ENCODE measurements around the gene KCNIP3.

Gene KCNIP3

DNA sequence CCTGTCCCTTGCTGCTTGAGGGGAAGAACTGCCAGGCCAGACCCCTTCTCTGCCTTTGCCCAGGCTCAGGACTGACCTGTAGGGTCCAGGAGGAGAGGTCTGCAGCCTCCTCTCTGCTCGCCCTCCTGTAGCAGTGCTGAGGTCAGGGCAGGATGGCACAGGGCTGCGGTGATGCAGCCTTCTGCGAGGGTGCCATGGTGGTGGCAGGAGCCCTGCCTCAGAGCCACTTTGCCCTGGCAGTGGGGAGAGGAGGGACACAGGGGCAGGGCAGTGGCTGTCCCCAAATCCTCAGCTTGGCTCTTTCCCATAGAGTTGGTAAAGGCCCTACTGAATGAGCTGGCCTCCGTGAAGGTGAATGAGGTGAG, 22.0 kb upstream of the KCNIP3 start:
- no peak for DNase-seq (ENCODE audit: low read depth)

DNA sequence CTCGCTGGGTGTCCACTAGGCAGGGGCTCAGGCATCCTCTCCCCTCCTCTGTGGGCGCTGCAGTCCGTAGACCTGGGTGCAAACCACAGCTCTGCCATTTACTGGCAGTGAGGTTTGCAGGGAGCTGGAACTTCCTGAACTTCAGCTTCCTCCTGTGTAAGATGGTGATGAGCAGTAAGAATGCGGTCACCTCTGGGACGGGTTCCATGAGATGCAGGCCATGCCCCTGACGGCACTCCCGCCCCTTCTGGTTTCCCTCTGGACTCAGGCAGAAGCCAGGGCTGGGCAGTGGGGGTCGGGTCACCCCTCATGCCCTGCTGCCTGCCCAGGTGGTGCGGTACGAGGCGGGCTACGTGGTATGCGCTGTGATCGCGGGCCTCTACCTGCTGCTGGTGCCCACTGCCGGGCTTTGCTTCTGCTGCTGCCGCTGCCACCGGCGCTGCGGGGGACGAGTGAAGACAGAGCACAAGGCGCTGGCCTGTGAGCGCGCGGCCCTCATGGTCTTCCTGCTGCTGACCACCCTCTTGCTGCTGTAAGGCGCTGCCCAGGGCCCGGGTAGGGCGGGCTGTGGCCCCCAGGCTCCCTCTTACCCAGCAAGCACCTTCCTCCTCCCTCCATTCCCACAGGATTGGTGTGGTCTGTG, 21.4 kb upstream of the KCNIP3 start:
- DNase-seq (ENCODE audit: low read depth) = no peak

DNA sequence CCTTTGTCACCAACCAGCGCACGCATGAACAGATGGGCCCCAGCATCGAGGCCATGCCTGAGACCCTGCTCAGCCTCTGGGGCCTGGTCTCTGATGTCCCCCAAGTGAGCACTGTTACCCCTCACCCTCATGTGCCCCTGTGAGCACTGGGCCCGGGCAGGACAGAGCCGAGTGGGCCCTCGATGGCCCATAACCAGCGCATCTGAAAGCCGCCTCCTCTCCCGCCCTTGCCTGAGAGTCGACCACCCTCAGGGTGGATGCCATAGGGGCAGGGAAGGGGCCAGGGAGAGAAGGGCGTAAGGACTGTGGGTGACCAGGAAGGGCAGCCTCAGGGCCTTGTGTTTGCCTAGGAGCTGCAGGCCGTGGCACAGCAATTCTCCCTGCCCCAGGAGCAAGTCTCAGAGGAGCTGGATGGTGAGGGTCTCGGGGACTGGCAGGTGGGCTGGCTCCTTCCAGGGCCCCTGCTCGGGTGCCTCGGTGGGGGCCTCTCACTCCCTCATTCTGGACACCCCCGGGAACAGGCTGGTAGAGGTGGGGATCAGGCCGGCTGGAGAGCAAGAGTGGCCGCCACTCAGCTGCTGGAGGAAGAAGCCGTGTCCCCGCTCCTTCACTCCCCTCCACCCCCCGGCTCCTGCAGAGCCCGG, 20.8 kb upstream of the KCNIP3 start:
- DNase-seq (ENCODE audit: low read depth) = no peak

DNA sequence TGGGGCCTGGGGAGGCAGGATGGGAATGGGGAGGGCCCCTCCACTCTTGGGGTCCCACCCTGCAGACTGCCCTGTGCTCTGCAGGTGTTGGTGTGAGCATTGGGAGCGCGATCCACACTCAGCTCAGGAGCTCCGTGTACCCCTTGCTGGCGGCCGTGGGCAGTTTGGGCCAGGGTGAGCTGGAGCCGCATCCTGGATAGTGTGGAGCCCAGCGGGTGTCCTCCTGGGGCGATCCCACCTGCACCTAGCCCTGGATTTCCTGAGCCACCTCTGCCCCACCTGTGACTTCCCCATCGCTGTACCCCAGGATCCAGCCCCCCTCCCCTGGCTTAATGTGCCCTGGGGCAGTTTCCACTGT, 20.3 kb upstream of the KCNIP3 start:
- no peak for DNase-seq (ENCODE audit: low read depth)

DNA sequence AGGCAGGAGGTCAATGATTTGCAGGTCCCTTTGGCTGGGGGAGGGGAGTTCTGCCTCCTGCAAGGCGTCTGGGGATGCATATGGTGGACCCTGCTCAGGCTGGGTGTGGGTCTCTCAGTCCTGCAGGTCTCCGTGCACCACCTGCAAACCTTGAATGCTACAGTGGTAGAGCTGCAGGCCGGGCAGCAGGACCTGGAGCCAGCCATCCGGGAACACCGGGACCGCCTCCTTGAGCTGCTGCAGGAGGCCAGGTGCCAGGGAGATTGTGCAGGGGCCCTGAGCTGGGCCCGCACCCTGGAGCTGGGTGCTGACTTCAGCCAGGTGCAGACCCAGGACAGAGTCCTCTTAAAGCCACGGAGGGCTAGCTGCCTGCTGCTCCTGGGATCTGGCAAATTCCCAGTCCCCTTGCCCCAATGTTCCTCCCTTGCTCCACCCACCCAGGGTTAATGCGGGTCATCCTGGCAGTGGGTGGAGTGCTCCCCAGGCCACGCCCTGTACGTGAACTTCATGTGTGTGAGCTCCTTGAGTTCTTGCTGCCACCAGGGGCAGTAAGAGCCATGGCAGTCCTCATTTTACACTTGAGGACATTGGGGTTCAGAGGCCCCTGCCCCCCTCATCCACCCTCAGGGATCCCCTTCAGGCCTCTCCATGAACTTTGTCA, 19.8 kb upstream of the KCNIP3 start:
- no peak for DNase-seq (ENCODE audit: low read depth)

DNA sequence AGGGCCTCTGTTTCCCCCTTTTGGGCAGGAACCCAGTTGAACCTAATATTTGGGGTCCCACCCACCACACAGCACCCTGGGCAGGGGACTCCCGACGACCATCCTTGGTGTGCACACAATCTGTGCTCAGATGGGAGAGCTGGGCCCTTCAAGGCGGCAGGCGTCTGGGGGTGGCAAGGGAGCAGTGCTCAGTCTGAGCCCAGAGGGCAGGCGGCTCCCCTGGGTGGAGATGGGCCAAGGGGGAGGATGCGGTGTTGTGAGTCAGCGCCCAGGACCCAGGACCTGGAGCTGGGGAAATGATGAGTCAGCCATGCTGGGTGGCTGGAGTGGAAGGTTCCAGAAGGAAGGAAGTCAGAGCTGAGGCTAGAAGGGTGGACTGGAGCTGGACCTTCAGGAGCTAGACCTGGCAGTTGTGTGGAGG, 19.1 kb upstream of the KCNIP3 start:
- DNase-seq (ENCODE audit: low read depth) = no peak

DNA sequence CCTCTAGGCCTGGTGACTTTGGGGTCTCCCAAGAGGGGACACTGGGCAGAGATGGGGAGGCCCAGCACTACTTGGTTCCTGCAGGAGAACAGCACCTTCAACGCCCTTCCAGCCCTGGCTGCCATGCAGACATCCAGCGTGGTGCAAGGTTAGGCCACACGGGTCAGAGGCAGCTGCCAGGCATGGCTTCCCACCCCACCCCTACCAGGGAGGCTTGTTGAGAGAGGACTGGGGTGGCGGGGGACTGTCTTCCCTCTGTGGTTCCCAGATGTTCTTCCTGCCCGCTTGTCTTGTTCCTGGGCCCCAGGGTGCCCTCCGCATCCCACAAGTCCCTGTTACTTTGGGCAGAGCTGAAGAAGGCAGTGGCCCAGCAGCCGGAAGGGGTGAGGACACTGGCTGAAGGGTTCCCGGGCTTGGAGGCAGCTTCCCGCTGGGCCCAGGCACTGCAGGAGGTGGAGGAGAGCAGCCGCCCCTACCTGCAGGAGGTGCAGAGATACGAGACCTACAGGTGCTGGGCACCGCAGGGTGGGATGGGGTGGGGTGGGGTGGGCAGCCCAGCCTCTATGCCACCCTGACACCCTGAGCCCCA, 18.4 kb upstream of the KCNIP3 start:
- no peak for DNase-seq (ENCODE audit: low read depth)

DNA sequence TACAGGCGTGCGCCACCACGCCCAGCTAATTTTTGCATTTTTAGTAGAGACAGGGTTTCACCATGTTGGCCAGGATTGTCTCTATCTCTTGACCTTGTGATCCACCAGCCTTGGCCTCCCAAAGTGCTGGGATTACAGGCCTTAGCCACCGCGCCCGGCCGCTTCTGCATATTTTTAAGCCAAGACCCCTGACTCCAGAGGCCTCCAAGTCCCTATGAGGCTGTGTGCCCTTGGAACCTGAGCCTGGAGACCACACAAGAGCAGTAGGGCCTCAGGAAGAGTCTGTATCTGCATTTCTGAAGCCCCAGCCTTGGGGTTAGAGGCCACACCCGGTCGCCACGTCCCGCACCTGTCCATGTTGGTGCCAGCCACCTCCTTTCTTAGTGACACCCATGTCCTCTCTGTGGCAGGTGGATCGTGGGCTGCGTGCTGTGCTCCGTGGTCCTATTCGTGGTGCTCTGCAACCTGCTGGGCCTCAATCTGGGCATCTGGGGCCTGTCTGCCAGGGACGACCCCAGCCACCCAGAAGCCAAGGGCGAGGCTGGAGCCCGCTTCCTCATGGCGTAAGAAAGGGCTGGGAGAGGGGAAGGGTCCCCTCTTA, 17.6 kb upstream of the KCNIP3 start:
- DNase-seq (ENCODE audit: low read depth) = no peak

DNA sequence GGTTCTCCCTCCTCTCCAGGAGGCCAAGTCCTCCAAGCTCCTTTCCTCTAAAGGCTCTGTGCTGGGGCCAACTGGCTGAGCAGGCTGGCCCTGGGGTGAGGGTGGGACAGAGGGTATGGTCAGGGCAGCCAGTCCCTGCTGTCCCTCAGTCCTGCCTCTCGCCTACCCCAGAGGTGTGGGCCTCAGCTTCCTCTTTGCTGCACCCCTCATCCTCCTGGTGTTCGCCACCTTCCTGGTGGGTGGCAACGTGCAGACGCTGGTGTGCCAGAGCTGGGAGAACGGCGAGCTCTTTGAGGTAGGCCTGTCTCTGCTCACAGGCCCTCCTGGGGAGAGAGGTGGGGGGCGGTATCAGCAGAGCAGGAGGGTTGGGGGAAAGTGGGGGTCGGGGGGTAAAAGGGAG, 16.1 kb upstream of the KCNIP3 start:
- no peak for DNase-seq (ENCODE audit: low read depth)

DNA sequence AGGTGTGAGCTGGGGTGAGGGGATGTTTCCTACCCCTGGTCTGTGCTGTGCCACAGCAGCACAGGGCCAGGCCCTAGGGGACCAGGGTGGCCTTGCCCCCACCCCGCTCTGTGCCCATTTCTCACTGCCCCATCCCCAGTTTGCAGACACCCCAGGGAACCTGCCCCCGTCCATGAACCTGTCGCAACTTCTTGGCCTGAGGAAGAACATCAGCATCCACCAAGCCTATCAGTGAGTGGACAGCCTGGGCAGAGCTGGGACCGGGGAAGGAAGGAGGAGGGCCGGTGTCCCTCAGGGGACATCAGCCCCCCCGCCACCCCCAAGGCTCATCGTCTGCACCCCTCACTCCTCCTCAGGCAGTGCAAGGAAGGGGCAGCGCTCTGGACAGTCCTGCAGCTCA, 15.4 kb upstream of the KCNIP3 start:
- DNase-seq (ENCODE audit: low read depth) = no peak

DNA sequence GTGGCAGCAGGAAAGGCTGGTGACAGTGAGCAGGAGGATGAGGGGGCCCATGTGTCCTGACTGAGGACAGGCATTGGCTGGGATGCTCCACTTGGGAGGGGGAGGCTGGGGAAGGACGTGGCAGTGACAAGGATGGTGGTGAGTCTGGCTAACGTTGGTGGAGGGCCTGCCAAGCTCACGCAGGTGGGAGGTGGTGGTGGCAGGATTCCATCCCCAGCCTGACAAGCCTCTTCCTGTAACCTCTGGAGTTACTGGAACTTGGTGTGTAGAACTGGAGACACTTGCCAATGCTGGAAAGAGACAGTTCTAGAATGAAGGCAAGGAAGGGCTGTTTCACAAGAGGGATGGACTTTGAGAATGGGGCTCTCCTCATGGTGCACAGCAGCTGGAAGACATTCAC, 14.7 kb upstream of the KCNIP3 start:
- no peak for DNase-seq (ENCODE audit: low read depth)

DNA sequence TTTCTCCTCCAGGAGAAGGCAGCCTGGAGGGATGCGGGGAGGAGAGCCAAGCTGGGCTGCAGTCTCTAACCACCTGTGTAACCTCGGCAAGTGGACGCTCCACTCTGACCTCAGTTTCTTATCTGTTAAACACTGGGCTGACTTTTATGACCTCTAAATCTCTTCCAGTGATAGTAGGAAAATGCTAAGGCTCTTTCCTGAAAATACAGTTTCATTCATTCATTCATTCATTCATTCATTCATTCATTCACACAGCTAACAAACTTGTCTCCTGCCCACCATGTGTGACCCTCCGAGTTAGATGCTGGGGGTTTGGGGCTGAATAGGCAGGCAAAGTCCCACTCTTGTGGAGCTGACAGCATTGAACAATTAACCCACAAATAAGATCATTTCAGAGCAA, 13.6 kb upstream of the KCNIP3 start:
- DNase-seq (ENCODE audit: low read depth) = no peak

DNA sequence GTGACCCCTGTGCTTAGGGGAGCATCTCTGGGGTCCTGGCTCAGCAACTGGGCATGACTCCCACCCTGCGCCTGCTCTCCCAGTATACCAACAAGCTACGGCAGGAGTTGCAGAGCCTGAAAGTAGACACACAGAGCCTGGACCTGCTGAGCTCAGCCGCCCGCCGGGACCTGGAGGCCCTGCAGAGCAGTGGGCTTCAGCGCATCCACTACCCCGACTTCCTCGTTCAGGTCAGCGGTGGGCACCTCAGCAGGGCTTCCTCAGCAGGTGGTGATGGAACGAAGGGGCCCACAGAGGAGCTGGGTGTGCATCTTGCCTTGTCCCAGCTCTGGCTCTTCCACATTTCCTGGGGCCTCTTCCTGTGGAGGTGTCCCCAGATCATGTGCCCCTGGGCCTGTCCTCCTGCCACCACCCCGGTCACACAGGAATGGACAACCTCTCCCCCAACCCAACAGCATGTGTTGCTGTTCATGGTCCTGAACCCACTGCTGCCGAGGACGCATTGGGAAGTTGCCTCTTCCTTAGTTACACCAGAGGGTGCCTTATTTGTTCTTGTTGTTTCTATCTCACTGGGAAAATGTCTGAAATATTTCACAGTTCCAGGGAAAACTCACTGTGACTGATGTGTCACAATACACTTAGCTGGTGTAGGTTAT, 12.1 kb upstream of the KCNIP3 start:
- DNase-seq (ENCODE audit: low read depth) = no peak

DNA sequence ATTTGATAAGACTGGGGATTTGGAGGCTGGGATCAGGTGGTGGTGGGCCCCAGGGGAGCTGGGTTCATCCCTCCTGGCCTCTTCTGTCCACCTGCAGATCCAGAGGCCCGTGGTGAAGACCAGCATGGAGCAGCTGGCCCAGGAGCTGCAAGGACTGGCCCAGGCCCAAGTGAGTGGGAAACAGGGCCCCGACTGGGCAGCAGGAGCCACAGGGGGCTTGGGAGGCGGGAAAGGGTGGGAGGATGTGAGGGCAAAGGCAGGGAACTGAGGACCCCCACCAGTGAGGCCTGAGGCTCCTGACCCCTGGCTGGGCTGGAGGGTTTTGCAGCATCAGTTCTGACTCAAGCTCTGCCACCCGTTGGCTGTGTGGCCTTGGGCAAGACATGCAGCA, 11.6 kb upstream of the KCNIP3 start:
- DNase-seq (ENCODE audit: low read depth) = no peak

DNA sequence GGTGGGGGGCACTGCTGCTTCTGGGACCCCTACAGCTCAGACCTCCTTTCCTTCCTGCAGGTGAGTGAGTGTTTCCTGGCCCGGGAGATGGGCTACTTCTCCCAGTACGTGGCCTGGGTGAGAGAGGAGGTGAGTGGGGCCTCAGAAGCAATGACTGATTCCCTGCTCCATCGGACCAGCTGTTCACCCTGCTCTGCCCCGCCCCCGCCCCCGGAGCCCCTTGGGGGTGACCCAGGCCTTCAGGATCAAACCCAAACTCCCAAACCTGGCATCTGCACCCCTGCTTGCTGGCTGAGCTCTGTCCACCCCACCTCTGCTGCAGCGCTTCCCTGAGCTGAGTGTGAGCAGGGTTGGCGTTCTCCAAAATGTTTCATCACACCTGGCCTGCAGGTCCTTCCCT, 9.8 kb upstream of the KCNIP3 start:
- DNase-seq (ENCODE audit: low read depth) = no peak

DNA sequence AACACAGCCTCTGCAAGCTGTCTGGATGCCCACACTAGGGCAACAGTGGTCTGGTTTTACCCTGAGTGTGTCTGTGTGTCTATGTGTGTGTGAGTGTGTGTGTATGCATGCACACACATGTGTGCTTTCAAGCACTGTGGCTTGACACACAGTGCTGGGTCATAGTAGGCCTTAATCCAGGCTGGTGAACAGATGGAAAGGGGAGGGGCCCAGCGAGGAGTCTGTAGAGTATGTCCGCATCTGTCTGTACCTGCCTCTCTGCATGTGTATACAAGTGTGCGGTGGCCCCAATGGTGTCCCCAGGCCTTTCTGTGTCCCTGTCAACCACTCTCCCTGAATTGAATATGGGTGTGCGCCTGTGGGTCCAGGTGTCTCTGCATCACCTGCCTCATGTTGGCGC, 9.3 kb upstream of the KCNIP3 start:
- no peak for DNase-seq (ENCODE audit: low read depth)

DNA sequence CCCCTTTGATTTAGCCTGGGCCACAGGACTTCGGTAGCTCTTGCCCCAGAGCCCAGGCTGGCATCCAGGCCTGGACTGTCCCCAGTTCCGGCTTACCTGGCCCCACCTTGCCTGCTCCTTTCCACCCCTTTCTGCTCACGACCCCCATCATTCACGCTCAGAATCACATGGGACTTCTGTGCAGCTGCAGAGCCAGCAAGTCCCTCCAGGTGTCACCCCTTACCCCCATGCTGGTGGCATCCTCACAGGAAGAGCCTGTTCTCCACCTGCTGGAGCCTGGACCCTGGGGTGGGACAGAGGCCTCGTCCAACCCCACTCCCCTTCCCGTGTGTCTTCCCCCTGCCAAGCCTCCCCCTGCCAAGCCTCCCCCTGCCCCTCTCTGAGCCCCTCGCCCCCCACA, 7.9 kb upstream of the KCNIP3 start:
- no peak for DNase-seq (ENCODE audit: low read depth)

DNA sequence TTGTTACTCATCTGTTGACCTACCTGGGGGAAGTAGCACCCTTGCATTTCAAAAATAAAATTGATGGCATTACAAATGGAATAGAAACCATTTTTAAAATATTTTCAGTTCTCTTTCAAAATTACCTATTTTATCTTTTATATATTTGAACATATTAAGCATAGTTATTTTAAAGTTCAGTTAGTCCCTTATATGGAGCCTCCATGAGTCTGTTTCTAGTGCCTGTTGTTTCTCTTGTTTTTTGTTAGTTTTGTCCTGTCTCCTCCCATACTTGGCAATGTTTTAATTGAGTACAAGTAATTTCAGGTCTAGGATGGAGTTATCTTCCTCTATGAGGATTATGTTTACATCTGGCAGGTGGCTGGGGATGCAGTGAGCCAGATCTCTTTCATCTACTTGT, 5.9 kb upstream of the KCNIP3 start:
- DNase-seq (ENCODE audit: low read depth) = no peak

DNA sequence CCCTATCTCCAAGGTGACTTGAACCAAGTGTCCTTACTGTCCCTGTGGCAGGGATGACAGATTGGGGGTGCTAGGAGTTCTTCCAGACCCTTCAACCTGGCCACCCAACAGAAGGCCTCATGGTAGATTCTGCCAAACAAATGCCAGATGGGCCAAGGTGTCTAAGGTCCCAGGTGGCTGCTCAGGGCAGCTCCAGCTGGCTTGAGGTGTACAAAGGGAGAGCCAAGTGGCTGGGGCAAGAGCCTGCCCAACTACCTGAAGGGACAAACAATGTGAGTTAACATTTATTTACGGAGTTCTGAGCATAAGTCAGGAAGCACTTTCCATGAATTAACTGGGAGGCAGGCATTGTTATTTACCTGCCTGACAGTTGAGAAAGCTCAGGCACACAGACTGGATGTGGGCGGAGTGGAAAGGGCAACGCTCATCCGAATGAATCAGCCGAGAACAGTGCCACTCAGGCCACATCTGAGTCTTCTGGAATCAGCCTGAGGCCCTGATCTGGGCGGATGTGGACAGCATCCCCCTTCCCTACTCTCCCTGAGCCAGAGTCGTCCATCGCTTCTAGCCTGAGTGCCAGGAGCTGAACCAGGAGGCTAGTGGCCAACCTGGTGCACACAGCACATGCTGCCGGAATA, 4.4 kb upstream of the KCNIP3 start:
- DNase-seq (ENCODE audit: low read depth) = no peak

DNA sequence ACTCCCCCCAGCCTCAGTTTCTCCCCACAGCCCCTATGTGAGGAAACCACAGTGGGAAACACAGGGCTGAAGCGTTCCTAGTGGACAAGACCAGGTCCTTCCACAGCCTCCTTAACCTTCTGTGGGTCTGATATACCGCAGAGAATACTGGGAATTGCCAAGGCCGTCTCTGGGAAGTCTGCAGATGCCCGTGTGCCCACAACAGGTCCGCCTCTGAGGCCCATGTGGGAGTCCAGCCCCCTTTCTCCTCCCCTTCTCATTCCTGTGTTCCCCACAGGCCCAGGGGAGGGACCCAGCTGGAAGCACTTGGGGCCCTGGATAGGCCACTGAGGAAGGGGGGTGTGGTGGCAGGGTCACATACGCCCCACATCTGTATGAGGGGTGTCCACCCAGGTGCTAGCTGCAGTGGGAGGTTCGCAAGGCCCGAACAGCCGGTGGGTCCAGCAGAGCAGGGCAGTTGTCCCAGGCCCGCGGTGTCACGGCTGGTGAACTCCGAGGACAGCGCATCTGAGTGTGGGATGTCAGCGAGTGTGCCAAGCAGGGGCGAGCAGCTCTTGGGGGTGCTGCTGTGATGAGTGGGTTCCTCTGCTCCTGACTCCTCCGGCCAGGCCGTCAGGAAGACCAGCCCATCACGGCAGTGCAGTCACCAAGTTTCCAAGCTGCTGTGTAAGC, 2.4 kb upstream of the KCNIP3 start:
- no peak for DNase-seq (ENCODE audit: low read depth)

DNA sequence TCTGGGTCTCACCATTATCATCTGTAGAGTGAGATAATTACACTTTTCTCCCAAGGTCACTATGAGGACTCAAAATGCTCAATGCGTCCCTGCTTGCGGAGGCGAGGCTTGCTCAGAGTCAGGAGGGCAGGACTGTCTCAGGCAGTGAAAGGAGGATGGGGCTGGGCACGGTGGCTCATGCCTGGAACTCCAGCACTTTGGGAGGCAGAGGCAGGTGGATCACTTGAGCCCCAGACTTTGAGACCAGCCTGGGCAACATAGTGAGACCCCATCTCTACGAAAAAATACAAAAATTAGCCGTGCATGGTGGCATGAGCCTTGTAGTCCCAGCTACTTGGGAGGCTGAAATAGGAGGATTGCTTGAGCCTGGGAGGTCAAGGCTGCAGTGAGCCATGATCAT, 1.8 kb upstream of the KCNIP3 start:
- DNase-seq (ENCODE audit: low read depth) = no peak

DNA sequence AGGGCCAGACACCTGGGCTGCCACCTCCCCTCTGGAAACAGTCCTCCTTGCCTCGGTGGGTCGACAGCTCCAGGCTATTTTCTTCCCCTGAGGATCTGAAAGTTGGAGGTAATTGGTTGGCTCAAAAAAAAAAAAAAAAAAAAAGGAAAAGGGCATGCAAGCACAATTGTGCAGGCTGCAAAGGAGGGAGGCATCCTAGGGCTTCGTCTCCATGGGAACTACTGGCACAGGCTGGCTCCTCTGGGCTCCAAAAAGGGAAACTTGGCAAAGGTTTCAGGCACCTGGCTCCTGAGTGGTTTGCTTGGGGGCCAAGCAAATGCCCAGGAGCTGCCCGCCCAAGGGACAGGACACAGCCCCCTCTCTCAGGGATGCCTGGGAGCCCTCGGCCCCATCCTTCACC, 1.1 kb upstream of the KCNIP3 start:
- no peak for DNase-seq (ENCODE audit: low read depth)
